HepG2 (cell line): ENCODE measurements around the gene ANXA6. TPM values are rescaled to one million over a fixed set of nuclear protein-coding genes. Genes with fewer than 3 reads are reported as not detected.

ENCODE experiments used
- DR1 ChIP-seq: sonication (generic); formaldehyde crosslinking; IDR thresholded peaks from 2 replicates; pipeline ENCODE4 v1.8.0; 2021; ENCODE audit warnings: mild to moderate bottlenecking, missing genetic modification reagents, inconsistent platforms
- ETV5 ChIP-seq: IDR thresholded peaks from 2 replicates; pipeline ENCODE4 v1.6.1; 2018; ENCODE audit warnings: missing biosample characterization, missing genetic modification reagents, inconsistent platforms, borderline replicate concordance
- HDAC6 ChIP-seq: fragments of 200-600 bp; sonication (generic); IDR thresholded peaks from 2 replicates; pipeline ENCODE4 v1.7.0; 2017; ENCODE audit warnings: mild to moderate bottlenecking, antibody characterized with exemption, low read length, low read depth
- KAT8 ChIP-seq: IDR thresholded peaks from 2 replicates; pipeline ENCODE4 v1.6.1; 2016; ENCODE audit warnings: missing genetic modification reagents, missing compliant biosample characterization
- POGZ ChIP-seq: sonication (generic); formaldehyde crosslinking; IDR thresholded peaks from 2 replicates; pipeline ENCODE4 v1.4.0; 2020; ENCODE audit warnings: mild to moderate bottlenecking, missing genetic modification reagents
- POLR2G ChIP-seq: fragments of 200-400 bp; formaldehyde crosslinking; IDR thresholded peaks from 2 replicates; pipeline ENCODE4 v1.6.1; 2018; ENCODE audit warnings: mild to moderate bottlenecking, low read depth, low read length, moderate library complexity
- SALL1 ChIP-seq: sonication (generic); formaldehyde crosslinking; IDR thresholded peaks from 2 replicates; pipeline ENCODE4 v1.8.0; 2022; ENCODE audit warnings: mild to moderate bottlenecking, missing genetic modification reagents
- SMAD1 ChIP-seq: sonication (generic); formaldehyde crosslinking; IDR thresholded peaks from 2 replicates; pipeline ENCODE4 v1.4.0; 2020; ENCODE audit warnings: missing genetic modification reagents, low read depth, mild to moderate bottlenecking, borderline replicate concordance
- TP53 ChIP-seq: sonication (generic); formaldehyde crosslinking; conservative IDR thresholded peaks from 2 replicates; pipeline ENCODE4 v1.4.0; 2020; ENCODE audit warnings: missing genetic modification reagents
- WIZ ChIP-seq: sonication (generic); formaldehyde crosslinking; IDR thresholded peaks from 2 replicates; pipeline ENCODE4 v1.5.1; 2020; ENCODE audit warnings: mild to moderate bottlenecking, missing genetic modification reagents
- ZFYVE20 ChIP-seq: sonication (generic); formaldehyde crosslinking; IDR thresholded peaks from 2 replicates; pipeline ENCODE4 v1.8.0; 2023; ENCODE audit warnings: low read depth, mild to moderate bottlenecking, moderate library complexity, missing genetic modification reagents, borderline replicate concordance
- ZNF350 ChIP-seq: sonication (generic); formaldehyde crosslinking; IDR thresholded peaks from 2 replicates; pipeline ENCODE4 v1.4.0; 2020; ENCODE audit warnings: mild to moderate bottlenecking, low read depth, missing genetic modification reagents, borderline replicate concordance
- ZNF607 ChIP-seq: sonication (generic); formaldehyde crosslinking; IDR thresholded peaks from 2 replicates; pipeline ENCODE4 v1.5.1; 2020; ENCODE audit warnings: missing genetic modification reagents, mild to moderate bottlenecking, borderline replicate concordance
- polyA plus RNA-seq, 8 experiments: library from polyadenylated mRNA; depleted of rRNA in 3 of 8; stranded (reverse) in 7 of 8; unstranded in 1 of 8; fragments of >200 nt; fragmentation: Illumina TruSeq in 4 of 8; extraction: Trizol in 4 of 8; gene quantifications; 2 replicates each; pipeline versions ENCODE4 v1.2.1 to v1.2.3, GENCODE V29; 2011 to 2016; ENCODE audit warnings: low read depth in 4 of 8, missing spikeins in 1 of 8, mixed read lengths in 1 of 8; ENCODE audit not compliant: insufficient read depth in 1 of 8
- total RNA-seq, 5 experiments: library from RNA; depleted of rRNA; stranded (reverse); fragments of >200 nt; fragmentation: Illumina TruSeq; extraction: Trizol; gene quantifications; 2 replicates each; pipeline ENCODE4 v1.2.3, GENCODE V29; 2016; ENCODE audit warnings: low read depth in 1 of 5
- TF ChIP-seq, protein P1 (sequence below): sonication (generic); formaldehyde crosslinking; IDR thresholded peaks from 2 replicates; pipeline ENCODE4 v1.4.0; 2020; ENCODE audit warnings: missing genetic modification reagents, borderline replicate concordance
- TF ChIP-seq, protein P2 (sequence below): sonication (generic); formaldehyde crosslinking; IDR thresholded peaks from 2 replicates; pipeline ENCODE4 v1.5.1; 2020; ENCODE audit warnings: missing genetic modification reagents, mild to moderate bottlenecking, borderline replicate concordance
- TF ChIP-seq, protein P3 (sequence below): sonication (generic); formaldehyde crosslinking; IDR thresholded peaks from 2 replicates; pipeline ENCODE4 v1.4.0; 2020; ENCODE audit warnings: mild to moderate bottlenecking, missing genetic modification reagents
- TF ChIP-seq, protein P4 (sequence below): sonication (generic); formaldehyde crosslinking; IDR thresholded peaks from 2 replicates; pipeline ENCODE4 v1.4.0; 2020; ENCODE audit warnings: missing genetic modification reagents, borderline replicate concordance

ANXA6 gene
- total and polyA plus RNA-seq, 2 of the 13 experiments (the other 11 are each of a cell fraction or from before 2014, with no cell fraction given): 103 to 125 TPM

DNA sequence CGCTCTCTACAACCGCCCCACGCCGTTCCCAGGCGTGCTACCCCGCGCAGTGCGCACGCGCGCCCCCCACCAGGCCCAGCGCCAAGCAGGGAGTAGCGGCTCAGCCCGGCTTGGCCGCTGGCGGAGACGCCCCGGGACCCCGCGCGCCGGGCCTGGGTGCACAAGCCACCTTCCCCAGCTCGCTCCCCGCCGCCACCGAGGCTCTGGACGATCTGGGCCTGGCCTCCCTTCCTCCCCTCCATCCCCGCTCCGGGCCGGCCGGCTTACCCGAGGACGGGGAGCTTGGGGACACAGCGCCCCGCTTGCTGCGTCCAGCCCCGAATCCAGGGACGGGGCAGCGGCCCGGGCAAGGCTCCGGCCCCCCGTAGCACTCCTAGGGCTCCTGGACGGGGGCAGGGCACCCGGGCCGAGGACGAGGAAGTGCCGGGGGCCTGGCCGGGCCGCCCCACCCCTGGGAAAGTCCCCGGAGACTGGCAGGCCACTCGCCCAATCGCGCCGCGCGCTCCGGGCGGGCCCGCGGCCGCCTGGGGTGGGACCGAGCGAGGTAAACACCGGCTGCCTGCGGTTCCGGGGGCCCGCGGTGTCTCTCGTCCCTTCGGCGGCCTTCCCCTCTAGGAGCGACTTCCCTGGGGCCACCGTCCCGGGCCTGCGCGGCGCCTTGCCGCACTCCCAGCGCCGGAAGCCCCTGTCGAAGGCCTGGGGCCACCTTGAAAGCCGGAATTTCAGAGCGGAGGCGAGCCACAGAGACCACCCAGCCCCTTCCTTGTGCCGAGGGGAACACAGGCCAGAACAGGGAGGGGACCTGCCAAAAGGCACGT is 76.8 kb downstream of the ANXA6 start, which contains the start of gene TNIP1 (continued):
- TF ChIP-seq, protein P1, sequence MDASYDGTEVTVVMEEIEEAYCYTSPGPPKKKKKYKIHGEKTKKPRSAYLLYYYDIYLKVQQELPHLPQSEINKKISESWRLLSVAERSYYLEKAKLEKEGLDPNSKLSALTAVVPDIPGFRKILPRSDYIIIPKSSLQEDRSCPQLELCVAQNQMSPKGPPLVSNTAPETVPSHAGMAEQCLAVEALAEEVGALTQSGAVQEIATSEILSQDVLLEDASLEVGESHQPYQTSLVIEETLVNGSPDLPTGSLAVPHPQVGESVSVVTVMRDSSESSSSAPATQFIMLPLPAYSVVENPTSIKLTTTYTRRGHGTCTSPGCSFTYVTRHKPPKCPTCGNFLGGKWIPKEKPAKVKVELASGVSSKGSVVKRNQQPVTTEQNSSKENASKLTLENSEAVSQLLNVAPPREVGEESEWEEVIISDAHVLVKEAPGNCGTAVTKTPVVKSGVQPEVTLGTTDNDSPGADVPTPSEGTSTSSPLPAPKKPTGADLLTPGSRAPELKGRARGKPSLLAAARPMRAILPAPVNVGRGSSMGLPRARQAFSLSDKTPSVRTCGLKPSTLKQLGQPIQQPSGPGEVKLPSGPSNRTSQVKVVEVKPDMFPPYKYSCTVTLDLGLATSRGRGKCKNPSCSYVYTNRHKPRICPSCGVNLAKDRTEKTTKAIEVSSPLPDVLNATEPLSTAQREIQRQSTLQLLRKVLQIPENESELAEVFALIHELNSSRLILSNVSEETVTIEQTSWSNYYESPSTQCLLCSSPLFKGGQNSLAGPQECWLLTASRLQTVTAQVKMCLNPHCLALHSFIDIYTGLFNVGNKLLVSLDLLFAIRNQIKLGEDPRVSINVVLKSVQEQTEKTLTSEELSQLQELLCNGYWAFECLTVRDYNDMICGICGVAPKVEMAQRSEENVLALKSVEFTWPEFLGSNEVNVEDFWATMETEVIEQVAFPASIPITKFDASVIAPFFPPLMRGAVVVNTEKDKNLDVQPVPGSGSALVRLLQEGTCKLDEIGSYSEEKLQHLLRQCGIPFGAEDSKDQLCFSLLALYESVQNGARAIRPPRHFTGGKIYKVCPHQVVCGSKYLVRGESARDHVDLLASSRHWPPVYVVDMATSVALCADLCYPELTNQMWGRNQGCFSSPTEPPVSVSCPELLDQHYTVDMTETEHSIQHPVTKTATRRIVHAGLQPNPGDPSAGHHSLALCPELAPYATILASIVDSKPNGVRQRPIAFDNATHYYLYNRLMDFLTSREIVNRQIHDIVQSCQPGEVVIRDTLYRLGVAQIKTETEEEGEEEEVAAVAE (CRISPR knock-in tag): peak; percentile 54; the same call in 1 of the 2 replicates
- TF ChIP-seq, protein P2, sequence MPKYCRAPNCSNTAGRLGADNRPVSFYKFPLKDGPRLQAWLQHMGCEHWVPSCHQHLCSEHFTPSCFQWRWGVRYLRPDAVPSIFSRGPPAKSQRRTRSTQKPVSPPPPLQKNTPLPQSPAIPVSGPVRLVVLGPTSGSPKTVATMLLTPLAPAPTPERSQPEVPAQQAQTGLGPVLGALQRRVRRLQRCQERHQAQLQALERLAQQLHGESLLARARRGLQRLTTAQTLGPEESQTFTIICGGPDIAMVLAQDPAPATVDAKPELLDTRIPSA (CRISPR knock-in tag): 0 out of 2 replicates have a peak, but pooled peaks have one; percentile 72
- TF ChIP-seq, protein P3, sequence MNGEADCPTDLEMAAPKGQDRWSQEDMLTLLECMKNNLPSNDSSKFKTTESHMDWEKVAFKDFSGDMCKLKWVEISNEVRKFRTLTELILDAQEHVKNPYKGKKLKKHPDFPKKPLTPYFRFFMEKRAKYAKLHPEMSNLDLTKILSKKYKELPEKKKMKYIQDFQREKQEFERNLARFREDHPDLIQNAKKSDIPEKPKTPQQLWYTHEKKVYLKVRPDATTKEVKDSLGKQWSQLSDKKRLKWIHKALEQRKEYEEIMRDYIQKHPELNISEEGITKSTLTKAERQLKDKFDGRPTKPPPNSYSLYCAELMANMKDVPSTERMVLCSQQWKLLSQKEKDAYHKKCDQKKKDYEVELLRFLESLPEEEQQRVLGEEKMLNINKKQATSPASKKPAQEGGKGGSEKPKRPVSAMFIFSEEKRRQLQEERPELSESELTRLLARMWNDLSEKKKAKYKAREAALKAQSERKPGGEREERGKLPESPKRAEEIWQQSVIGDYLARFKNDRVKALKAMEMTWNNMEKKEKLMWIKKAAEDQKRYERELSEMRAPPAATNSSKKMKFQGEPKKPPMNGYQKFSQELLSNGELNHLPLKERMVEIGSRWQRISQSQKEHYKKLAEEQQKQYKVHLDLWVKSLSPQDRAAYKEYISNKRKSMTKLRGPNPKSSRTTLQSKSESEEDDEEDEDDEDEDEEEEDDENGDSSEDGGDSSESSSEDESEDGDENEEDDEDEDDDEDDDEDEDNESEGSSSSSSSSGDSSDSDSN (CRISPR knock-in tag): peak; percentile 99
- TF ChIP-seq KAT8 (CRISPR knock-in tag) (peak; percentile 84), SMAD1 (CRISPR knock-in tag) (peak; percentile 92; the same call in 1 of the 2 replicates), HDAC6 (no peak), ETV5 (CRISPR knock-in tag) (peak; percentile 90), SALL1 (peak; percentile 77; the same call in 1 of the 2 replicates), ZNF350 (CRISPR knock-in tag) (peak; percentile 42; the same call in 1 of the 2 replicates), DR1 (CRISPR knock-in tag) (peak; percentile 85), ZNF607 (CRISPR knock-in tag) (peak; percentile 96), POGZ (CRISPR knock-in tag) (peak; percentile 16), WIZ (CRISPR knock-in tag) (peak; percentile 72; the same call in 1 of the 2 replicates), POLR2G (peak; percentile 87), TP53 (CRISPR knock-in tag) (0 out of 2 replicates have a peak, but pooled peaks have one; percentile 12), ZFYVE20 (CRISPR knock-in tag) (no peak; the same call in 1 of the 2 replicates)
- TF ChIP-seq, protein P4, sequence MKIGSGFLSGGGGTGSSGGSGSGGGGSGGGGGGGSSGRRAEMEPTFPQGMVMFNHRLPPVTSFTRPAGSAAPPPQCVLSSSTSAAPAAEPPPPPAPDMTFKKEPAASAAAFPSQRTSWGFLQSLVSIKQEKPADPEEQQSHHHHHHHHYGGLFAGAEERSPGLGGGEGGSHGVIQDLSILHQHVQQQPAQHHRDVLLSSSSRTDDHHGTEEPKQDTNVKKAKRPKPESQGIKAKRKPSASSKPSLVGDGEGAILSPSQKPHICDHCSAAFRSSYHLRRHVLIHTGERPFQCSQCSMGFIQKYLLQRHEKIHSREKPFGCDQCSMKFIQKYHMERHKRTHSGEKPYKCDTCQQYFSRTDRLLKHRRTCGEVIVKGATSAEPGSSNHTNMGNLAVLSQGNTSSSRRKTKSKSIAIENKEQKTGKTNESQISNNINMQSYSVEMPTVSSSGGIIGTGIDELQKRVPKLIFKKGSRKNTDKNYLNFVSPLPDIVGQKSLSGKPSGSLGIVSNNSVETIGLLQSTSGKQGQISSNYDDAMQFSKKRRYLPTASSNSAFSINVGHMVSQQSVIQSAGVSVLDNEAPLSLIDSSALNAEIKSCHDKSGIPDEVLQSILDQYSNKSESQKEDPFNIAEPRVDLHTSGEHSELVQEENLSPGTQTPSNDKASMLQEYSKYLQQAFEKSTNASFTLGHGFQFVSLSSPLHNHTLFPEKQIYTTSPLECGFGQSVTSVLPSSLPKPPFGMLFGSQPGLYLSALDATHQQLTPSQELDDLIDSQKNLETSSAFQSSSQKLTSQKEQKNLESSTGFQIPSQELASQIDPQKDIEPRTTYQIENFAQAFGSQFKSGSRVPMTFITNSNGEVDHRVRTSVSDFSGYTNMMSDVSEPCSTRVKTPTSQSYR (CRISPR knock-in tag): peak; percentile 29; the same call in 1 of the 2 replicates
